ENCODE data around the gene AEBP2.

The AEBP2 gene

GRCh38 chr12:19436931-19437330 is 2.4 kb upstream of the AEBP2 start:
- peaks cover 13% of the 10 kb centered on the region for H3K36me3 ChIP-seq
- H3K27ac ChIP-seq = no peak overlapping the region
- DNase-seq = no peak
- no peak for TF ChIP-seq CTCF (IDR thresholded peaks at IDR 0.05; ENCODE audit: low read depth, low read length)
- H3K27me3 ChIP-seq (ENCODE audit: insufficient read depth, low read depth, severe bottlenecking) = no peaks in the 10 kb centered on the region
- H3K9me3 ChIP-seq (ENCODE audit: severe bottlenecking) = peaks cover 3% of the 10 kb centered on the region
- no peak overlapping the region for H3K4me3 ChIP-seq (ENCODE audit: low read depth, low read length)

DNA sequence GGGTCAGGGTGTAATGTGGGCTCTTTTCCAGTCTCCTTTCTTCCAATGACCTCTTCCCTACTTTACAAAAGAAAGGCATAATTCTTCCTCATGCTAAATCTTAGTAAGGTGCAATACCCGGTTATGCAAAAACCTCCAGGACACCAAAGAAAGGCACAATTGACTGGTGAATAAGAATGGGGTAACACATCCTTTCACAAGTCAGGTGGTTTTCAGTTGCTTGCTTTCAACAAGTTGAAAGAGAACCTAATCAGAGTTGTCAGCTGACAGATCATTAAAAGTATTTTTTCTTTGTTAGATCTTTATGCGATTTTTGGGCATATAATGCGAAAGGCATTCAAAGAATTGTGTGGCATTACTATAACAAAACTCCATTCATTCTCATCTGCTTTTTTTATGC is 1.3 kb upstream of the AEBP2 start:
- Histone ChIP-seq H3K27me3 (ENCODE audit: insufficient read depth, low read depth, severe bottlenecking) (no peaks in the 10 kb centered on the region), H3K27ac (no peak overlapping the region), H3K36me3 (peaks cover 23% of the 10 kb centered on the region), H3K9me3 (ENCODE audit: severe bottlenecking) (no peaks in the 10 kb centered on the region), H3K4me3 (ENCODE audit: low read depth, low read length) (no peak overlapping the region)
- no peak for TF ChIP-seq CTCF (IDR thresholded peaks at IDR 0.05; ENCODE audit: low read depth, low read length)
- no peak for DNase-seq

- Histone ChIP-seq H3K27ac (peak overlapping the region; percentile 84), H3K4me3 (ENCODE audit: low read depth, low read length) (peak overlapping the region; percentile 90), H3K27me3 (ENCODE audit: insufficient read depth, low read depth, severe bottlenecking) (no peaks in the 10 kb centered on the region), H3K9me3 (ENCODE audit: severe bottlenecking) (no peaks in the 10 kb centered on the region), H3K36me3 (peaks cover 29% of the 10 kb centered on the region)
- DNase-seq = peak; percentile 47
- TF ChIP-seq CTCF (IDR thresholded peaks at IDR 0.05; ENCODE audit: low read depth, low read length) = no peak
Observed at GRCh38 chr12:19440019-19440858, 947 bp downstream of the AEBP2 start.

- no peak for DNase-seq
- peak overlapping the region; percentile 84 for H3K27ac ChIP-seq
- peak overlapping the region; percentile 90 for H3K4me3 ChIP-seq (ENCODE audit: low read depth, low read length)
- no peaks in the 10 kb centered on the region for H3K27me3 ChIP-seq (ENCODE audit: insufficient read depth, low read depth, severe bottlenecking)
- no peak for TF ChIP-seq CTCF (IDR thresholded peaks at IDR 0.05; ENCODE audit: low read depth, low read length)
- no peaks in the 10 kb centered on the region for H3K9me3 ChIP-seq (ENCODE audit: severe bottlenecking)
- peaks cover 29% of the 10 kb centered on the region for H3K36me3 ChIP-seq
Observed at GRCh38 chr12:19440916-19441315, 1.6 kb downstream of the AEBP2 start.

DNA sequence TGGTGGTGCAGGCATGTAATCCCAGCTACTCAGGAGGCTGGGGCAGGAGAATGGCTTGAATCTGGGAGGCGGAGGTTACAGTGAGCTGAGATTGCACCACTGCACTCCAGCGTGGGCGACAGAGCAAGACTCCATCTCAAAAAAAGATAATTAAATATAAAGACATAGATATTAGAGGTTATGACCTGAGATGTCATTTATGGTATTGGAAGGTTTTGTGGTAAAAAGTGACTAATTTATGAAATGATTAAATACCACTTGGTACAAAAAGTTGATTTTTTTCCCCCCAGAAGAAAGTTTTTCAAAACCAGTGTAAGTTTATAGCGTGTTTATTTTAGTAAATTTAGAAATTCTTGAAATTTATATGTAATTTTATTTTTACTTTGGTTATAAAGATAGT is 4.3 kb downstream of the AEBP2 start:
- H3K27me3 ChIP-seq (ENCODE audit: insufficient read depth, low read depth, severe bottlenecking) = no peaks in the 10 kb centered on the region
- no peak overlapping the region for H3K27ac ChIP-seq

More for the DNA sequence above, 4.3 kb downstream of the AEBP2 start:
- H3K4me3 ChIP-seq (ENCODE audit: low read depth, low read length) = no peak overlapping the region
- DNase-seq = no peak
- no peak for TF ChIP-seq CTCF (IDR thresholded peaks at IDR 0.05; ENCODE audit: low read depth, low read length)
- no peaks in the 10 kb centered on the region for H3K9me3 ChIP-seq (ENCODE audit: severe bottlenecking)
- peaks cover 32% of the 10 kb centered on the region for H3K36me3 ChIP-seq
